SK-N-SH (cell line): ENCODE results near the gene RWDD4.

Source experiments
- CTCF ChIP-seq: fragments of 200-600 bp; sonication (generic); IDR thresholded peaks from 2 replicates; pipeline ENCODE4 v1.6.1; 2017; ENCODE audit warnings: antibody characterized with exemption, mild to moderate bottlenecking, moderate library complexity
- NFIC ChIP-seq: IDR thresholded peaks from 2 replicates; pipeline ENCODE4 v1.4.0; 2012; ENCODE audit warnings: borderline replicate concordance
- POLR2AphosphoS5 ChIP-seq: IDR thresholded peaks from 2 replicates; pipeline ENCODE4 v1.6.1; 2012; ENCODE audit warnings: low read depth, low read length
- SIN3A ChIP-seq: IDR thresholded peaks from 2 replicates; pipeline ENCODE4 v1.6.1; 2012; ENCODE audit warnings: low read depth, mild to moderate bottlenecking, low read length, moderate library complexity, borderline replicate concordance
- TEAD4 ChIP-seq: IDR thresholded peaks from 2 replicates; pipeline ENCODE4 v1.4.0; 2012; ENCODE audit warnings: mild to moderate bottlenecking, borderline replicate concordance; ENCODE audit not compliant: insufficient read depth
- TF ChIP-seq, protein P1 (sequence below): IDR thresholded peaks from 2 replicates; pipeline ENCODE4 v1.4.0; 2012; ENCODE audit warnings: low read depth, borderline replicate concordance

DNA sequence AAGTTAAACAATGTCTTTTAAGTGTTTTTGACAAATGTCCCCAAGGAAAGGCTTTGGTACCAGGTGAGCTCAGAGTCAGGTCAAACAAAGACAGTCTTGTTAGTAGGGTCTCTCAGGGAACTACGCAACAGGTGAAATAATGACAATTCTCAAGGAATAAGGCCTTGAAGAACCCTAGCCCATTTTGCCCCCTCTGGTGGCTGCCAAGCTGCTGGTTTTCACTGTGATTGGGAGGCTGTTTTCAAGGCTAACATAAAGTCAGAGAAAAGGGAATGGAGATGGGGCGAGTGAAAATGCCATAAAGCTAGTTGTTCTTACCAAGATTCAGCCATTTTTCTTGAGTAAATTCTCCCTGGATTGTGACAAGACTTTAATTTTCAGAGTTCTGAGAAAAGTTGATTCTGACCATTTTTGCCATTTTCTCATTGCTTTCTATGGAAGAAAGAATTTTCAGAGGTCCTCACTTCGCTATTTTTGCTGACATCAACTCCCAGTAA lies 58.7 kb downstream of the RWDD4 start:
- TF ChIP-seq CTCF (peak; percentile 54), NFIC (no peak), TEAD4 (no peak), POLR2AphosphoS5 (no peak), SIN3A (no peak)
- TF ChIP-seq, protein P1, sequence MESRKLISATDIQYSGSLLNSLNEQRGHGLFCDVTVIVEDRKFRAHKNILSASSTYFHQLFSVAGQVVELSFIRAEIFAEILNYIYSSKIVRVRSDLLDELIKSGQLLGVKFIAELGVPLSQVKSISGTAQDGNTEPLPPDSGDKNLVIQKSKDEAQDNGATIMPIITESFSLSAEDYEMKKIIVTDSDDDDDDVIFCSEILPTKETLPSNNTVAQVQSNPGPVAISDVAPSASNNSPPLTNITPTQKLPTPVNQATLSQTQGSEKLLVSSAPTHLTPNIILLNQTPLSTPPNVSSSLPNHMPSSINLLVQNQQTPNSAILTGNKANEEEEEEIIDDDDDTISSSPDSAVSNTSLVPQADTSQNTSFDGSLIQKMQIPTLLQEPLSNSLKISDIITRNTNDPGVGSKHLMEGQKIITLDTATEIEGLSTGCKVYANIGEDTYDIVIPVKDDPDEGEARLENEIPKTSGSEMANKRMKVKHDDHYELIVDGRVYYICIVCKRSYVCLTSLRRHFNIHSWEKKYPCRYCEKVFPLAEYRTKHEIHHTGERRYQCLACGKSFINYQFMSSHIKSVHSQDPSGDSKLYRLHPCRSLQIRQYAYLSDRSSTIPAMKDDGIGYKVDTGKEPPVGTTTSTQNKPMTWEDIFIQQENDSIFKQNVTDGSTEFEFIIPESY: no peak
